Measurements from ENCODE around the gene HSD17B10. TPM values are rescaled to one million over a fixed set of nuclear protein-coding genes. Genes with fewer than 3 reads are reported as not detected.

The HSD17B10 gene
- total RNA-seq, 1 experiment from 2014 or later, result 112 TPM

DNA sequence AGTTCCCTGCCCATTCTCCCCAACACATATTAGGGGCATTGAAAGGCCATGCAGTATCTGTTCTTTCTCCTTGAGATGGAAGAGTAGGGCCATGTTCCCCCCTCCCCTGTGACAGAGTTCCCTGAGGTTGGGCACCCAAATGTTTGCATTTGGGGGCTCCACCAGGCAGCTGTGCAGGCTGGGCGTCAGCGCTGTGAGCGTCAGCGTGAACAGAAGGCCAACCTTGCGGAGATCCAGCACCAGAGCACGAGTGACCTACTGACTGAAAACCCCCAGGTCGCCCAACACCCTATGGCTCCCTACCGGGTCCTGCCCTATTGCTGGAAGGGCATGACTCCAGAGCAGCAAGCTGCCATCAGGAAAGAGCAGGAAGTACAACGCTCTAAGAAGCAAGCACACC, 3.9 kb downstream of the HSD17B10 start:
- no peak overlapping the region for H4K8ac ChIP-seq (replicated peaks; ENCODE audit: insufficient read length, low read depth, low read length)
- H3K14ac ChIP-seq (ENCODE audit: insufficient read depth, low read length), result no peak overlapping the region
- no peak overlapping the region for H2AFZ ChIP-seq (ENCODE audit: low read length)
- no peak overlapping the region for H2BK5ac ChIP-seq (ENCODE audit: insufficient read length, low read length)
- peaks cover 78 to 81% of the 10 kb centered on the region in 2 experiments for H3K9me3 Mint-ChIP-seq
- H3K18ac ChIP-seq (ENCODE audit: insufficient read length, low read depth, low read length), result no peak overlapping the region
- H3K9ac ChIP-seq (ENCODE audit: extremely low read depth, insufficient read length, low read length), result no peak overlapping the region
- no peak overlapping the region for H2BK20ac ChIP-seq (ENCODE audit: low read depth, low read length, poor library complexity, severe bottlenecking)
- no peak overlapping the region for H4K5ac ChIP-seq (ENCODE audit: insufficient read length, low read depth, low read length)
- no peaks in the 10 kb centered on the region; the same call in 1 of the 2 replicates for H3K79me2 ChIP-seq (ENCODE audit: insufficient read depth, low read length)
- WGBS (ENCODE audit: extremely low coverage, insufficient read length, low lambda C conversion rate), result no CpG with 5 or more reads among the region's 9 CpGs
- peaks cover 46% of the 10 kb centered on the region for H3K9me3 ChIP-seq (ENCODE audit: control insufficient read depth, low read depth, low read length)
- TF ChIP-seq, protein P1, sequence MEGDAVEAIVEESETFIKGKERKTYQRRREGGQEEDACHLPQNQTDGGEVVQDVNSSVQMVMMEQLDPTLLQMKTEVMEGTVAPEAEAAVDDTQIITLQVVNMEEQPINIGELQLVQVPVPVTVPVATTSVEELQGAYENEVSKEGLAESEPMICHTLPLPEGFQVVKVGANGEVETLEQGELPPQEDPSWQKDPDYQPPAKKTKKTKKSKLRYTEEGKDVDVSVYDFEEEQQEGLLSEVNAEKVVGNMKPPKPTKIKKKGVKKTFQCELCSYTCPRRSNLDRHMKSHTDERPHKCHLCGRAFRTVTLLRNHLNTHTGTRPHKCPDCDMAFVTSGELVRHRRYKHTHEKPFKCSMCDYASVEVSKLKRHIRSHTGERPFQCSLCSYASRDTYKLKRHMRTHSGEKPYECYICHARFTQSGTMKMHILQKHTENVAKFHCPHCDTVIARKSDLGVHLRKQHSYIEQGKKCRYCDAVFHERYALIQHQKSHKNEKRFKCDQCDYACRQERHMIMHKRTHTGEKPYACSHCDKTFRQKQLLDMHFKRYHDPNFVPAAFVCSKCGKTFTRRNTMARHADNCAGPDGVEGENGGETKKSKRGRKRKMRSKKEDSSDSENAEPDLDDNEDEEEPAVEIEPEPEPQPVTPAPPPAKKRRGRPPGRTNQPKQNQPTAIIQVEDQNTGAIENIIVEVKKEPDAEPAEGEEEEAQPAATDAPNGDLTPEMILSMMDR (conservative IDR thresholded peaks at IDR 0.05), result no peak
- no peaks in the 10 kb centered on the region for H3K79me1 ChIP-seq (ENCODE audit: insufficient read depth, low read depth, low read length, poor library complexity, severe bottlenecking)
- no peak overlapping the region for H2BK120ac ChIP-seq (ENCODE audit: low read depth, low read length, poor library complexity, severe bottlenecking)
- no peak overlapping the region for H3K23ac ChIP-seq (ENCODE audit: insufficient read length, low read depth, low read length)
- H3K27me3 Mint-ChIP-seq (ENCODE audit: low read depth), result peaks cover 6% of the 10 kb centered on the region
- no peaks in the 10 kb centered on the region for H3K27me3 ChIP-seq (ENCODE audit: insufficient read depth, low read length)
- no peaks in the 10 kb centered on the region for H4K20me1 ChIP-seq (ENCODE audit: control insufficient read depth, insufficient read depth, insufficient read length)
- H3K4ac ChIP-seq (ENCODE audit: low read depth, low read length), result no peak overlapping the region
- no peak overlapping the region for H3K27ac Mint-ChIP-seq
- no peak overlapping the region for H3K27ac ChIP-seq (ENCODE audit: insufficient read length, low read depth, low read length)
- no peak overlapping the region for H2AK5ac ChIP-seq (ENCODE audit: insufficient read length, low read length)
- H3K36me3 Mint-ChIP-seq (ENCODE audit: insufficient read depth in 1 of 3, low read depth in 3 of 3), result peaks cover 13 to 34% (median 25%) of the 10 kb centered on the region in 3 experiments
- peaks cover 10% of the 10 kb centered on the region for H3K23me2 ChIP-seq (ENCODE audit: insufficient read length, low read depth, low read length, poor library complexity, severe bottlenecking)
- H3K4me2 ChIP-seq (ENCODE audit: insufficient read depth, insufficient read length, low read length), result no peak overlapping the region
- H3K4me3 Mint-ChIP-seq, result no peak overlapping the region
- no peak overlapping the region for H2BK12ac ChIP-seq (ENCODE audit: insufficient read length, low read depth, low read length)
- no peaks in the 10 kb centered on the region for H3K4me1 ChIP-seq (ENCODE audit: insufficient read depth, low read length)
- H4K91ac ChIP-seq (ENCODE audit: insufficient read length, low read depth, low read length), result no peak overlapping the region
- DNase-seq, result no peak
- H2BK15ac ChIP-seq (ENCODE audit: low read depth, low read length), result no peak overlapping the region
- no peak overlapping the region for H3T11ph ChIP-seq (ENCODE audit: low read length)
- H3K4me1 Mint-ChIP-seq, result peaks cover 3 to 7% of the 10 kb centered on the region in 2 experiments; a peak in 3 of 4 replicates
- no peak overlapping the region for H3K56ac ChIP-seq (ENCODE audit: insufficient read length, low read depth, low read length)

All from H9 (cell line).